Activated T-cell treated with anti-CD3 and anti-CD28 coated beads, Interleukin-2, amount 50 U/mL, for 72 hours (primary cell): ENCODE data around the gene HCN2. TPM values are rescaled to one million over a fixed set of nuclear protein-coding genes. Genes with fewer than 3 reads are reported as not detected.
"Not testable (repeated sequence)": the region's sequence is repeated elsewhere in the genome, so short reads cannot be mapped to it uniquely, and the experiment has no call there.

Experiments
- ATAC-seq, 2 donors: fragments of 150-1000 bp; cut with Tn5 transposase; replicated peaks in 1 of 2; 2 replicates each; pipeline ENCODE4 v1.10.0; 2021; ENCODE audit warnings: moderate library complexity in 2 of 2, mild to moderate bottlenecking in 1 of 2
- DNase-seq, 2 donors: peaks; one replicate each; pipeline ENCODE4 v3.0.0; 2021 to 2022; ENCODE audit warnings: mixed read lengths in 1 of 2
- H3K27ac Mint-ChIP-seq: one replicate; pipeline ENCODE4 v1.8.0; 2022; ENCODE audit warnings: mild to moderate bottlenecking, moderate library complexity, mixed read lengths
- H3K27me3 Mint-ChIP-seq: one replicate; pipeline ENCODE4 v1.8.0; 2022; ENCODE audit warnings: low read depth, mixed read lengths
- H3K36me3 Mint-ChIP-seq, 2 donors: one replicate each; pipeline ENCODE4 v1.8.0; 2022; ENCODE audit warnings: mixed read lengths in 2 of 2, mild to moderate bottlenecking in 1 of 2; ENCODE audit not compliant: insufficient read depth in 2 of 2
- H3K4me1 Mint-ChIP-seq: one replicate; pipeline ENCODE4 v1.8.0; 2022; ENCODE audit warnings: low read depth, mixed read lengths
- H3K4me3 Mint-ChIP-seq, 2 donors: one replicate each; pipeline ENCODE4 v1.8.0; 2022; ENCODE audit warnings: mild to moderate bottlenecking in 2 of 2, mixed read lengths in 2 of 2, moderate library complexity in 2 of 2
- H3K9me3 Mint-ChIP-seq, 2 donors: one replicate each; pipeline ENCODE4 v1.8.0; 2022; ENCODE audit warnings: mixed read lengths in 2 of 2
- total RNA-seq, 2 donors: library from RNA; stranded (reverse); gene quantifications; one replicate each; pipeline ENCODE4 v1.2.3, GENCODE V29; 2022

HCN2 gene
- total RNA-seq, 2 donors from 2014 or later: 0.81 to 1.1 TPM

- Mint-ChIP-seq H3K27me3 (peaks cover 6% of the 10 kb centered on the region), H3K9me3 (no peaks in the 10 kb centered on the region), H3K4me3 (no peak overlapping the region), H3K36me3 (no peaks in the 10 kb centered on the region), H3K4me1 (no peaks in the 10 kb centered on the region), H3K27ac (no peak overlapping the region)
- ATAC-seq: no peak
- DNase-seq: no peak
Observed at GRCh38 chr19:595326-596262, 5.9 kb downstream of the HCN2 start.

GRCh38 chr19:596263-596655 is 6.6 kb downstream of the HCN2 start:
- no peak for ATAC-seq
- Mint-ChIP-seq H3K27me3 (peaks cover 2% of the 10 kb centered on the region), H3K4me1 (no peaks in the 10 kb centered on the region), H3K27ac (no peak overlapping the region), H3K36me3 (no peaks in the 10 kb centered on the region), H3K9me3 (no peaks in the 10 kb centered on the region), H3K4me3 (no peak overlapping the region)
- no peak for DNase-seq

- Mint-ChIP-seq H3K27ac (no peak overlapping the region), H3K36me3 (no peaks in the 10 kb centered on the region), H3K9me3 (no peaks in the 10 kb centered on the region), H3K4me3 (no peak overlapping the region), H3K27me3 (no peaks in the 10 kb centered on the region), H3K4me1 (no peaks in the 10 kb centered on the region)
- ATAC-seq: no peak
- DNase-seq: peak in 1 of 2 donors; percentile 27
Observed at GRCh38 chr19:597406-598315, 8.0 kb downstream of the HCN2 start.

GRCh38 chr19:601310-601709 is 11.6 kb downstream of the HCN2 start:
- no peaks in the 10 kb centered on the region for H3K4me1 Mint-ChIP-seq
- no peaks in the 10 kb centered on the region for H3K36me3 Mint-ChIP-seq
- no peaks in the 10 kb centered on the region for H3K9me3 Mint-ChIP-seq
- H3K4me3 Mint-ChIP-seq: no peak overlapping the region
- no peak overlapping the region for H3K27ac Mint-ChIP-seq
- DNase-seq: no peak
- H3K27me3 Mint-ChIP-seq: no peaks in the 10 kb centered on the region
- ATAC-seq: no peak

GRCh38 chr19:601790-602189 is 12.1 kb downstream of the HCN2 start:
- Mint-ChIP-seq H3K4me1 (no peaks in the 10 kb centered on the region), H3K9me3 (no peaks in the 10 kb centered on the region), H3K27ac (no peak overlapping the region), H3K4me3 (no peak overlapping the region), H3K36me3 (no peaks in the 10 kb centered on the region), H3K27me3 (no peaks in the 10 kb centered on the region)
- DNase-seq (no peak), ATAC-seq (no peak)

GRCh38 chr19:602391-603301 is 13.0 kb downstream of the HCN2 start:
- DNase-seq: no peak
- H3K27me3 Mint-ChIP-seq: no peaks in the 10 kb centered on the region
- no peaks in the 10 kb centered on the region for H3K4me1 Mint-ChIP-seq
- no peak for ATAC-seq
- H3K27ac Mint-ChIP-seq: no peak overlapping the region
- H3K36me3 Mint-ChIP-seq: no peaks in the 10 kb centered on the region
- no peaks in the 10 kb centered on the region for H3K9me3 Mint-ChIP-seq
- no peak overlapping the region for H3K4me3 Mint-ChIP-seq

- DNase-seq, H3K27me3 Mint-ChIP-seq, ATAC-seq, H3K27ac Mint-ChIP-seq, H3K36me3 Mint-ChIP-seq, H3K9me3 Mint-ChIP-seq, H3K4me1 Mint-ChIP-seq, H3K4me3 Mint-ChIP-seq: not testable (repeated sequence)
Observed at GRCh38 chr19:603302-603639, 13.6 kb downstream of the HCN2 start.

- DNase-seq: peak in 1 of 2 donors; percentile 25
- peak; percentile 16 to 20 for ATAC-seq
- not testable (repeated sequence) for H3K27me3 Mint-ChIP-seq, H3K4me3 Mint-ChIP-seq, H3K27ac Mint-ChIP-seq, H3K36me3 Mint-ChIP-seq, H3K9me3 Mint-ChIP-seq, H3K4me1 Mint-ChIP-seq
Observed at GRCh38 chr19:603779-604178, 14.1 kb downstream of the HCN2 start.

GRCh38 chr19:604355-604754 is 14.7 kb downstream of the HCN2 start:
- ATAC-seq: peak; percentile 83 to 85

GRCh38 chr19:605061-605971 is 15.6 kb downstream of the HCN2 start:
- peak; percentile 52 to 55 for DNase-seq
- not testable (repeated sequence) for H3K4me1 Mint-ChIP-seq, H3K27me3 Mint-ChIP-seq, H3K36me3 Mint-ChIP-seq, H3K27ac Mint-ChIP-seq, H3K9me3 Mint-ChIP-seq
- H3K4me3 Mint-ChIP-seq: peak overlapping the region in 1 of 2 donors; percentile 73
- ATAC-seq: peak; percentile 14 to 32

More at GRCh38 chr19:604355-604754, 14.7 kb downstream of the HCN2 start:
- H3K27ac Mint-ChIP-seq: no peak overlapping the region
- H3K9me3 Mint-ChIP-seq: no peaks in the 10 kb centered on the region
- no peaks in the 10 kb centered on the region for H3K27me3 Mint-ChIP-seq
- DNase-seq: peak; percentile 77 to 79
- no peak overlapping the region for H3K4me3 Mint-ChIP-seq
- no peaks in the 10 kb centered on the region for H3K4me1 Mint-ChIP-seq
- no peaks in the 10 kb centered on the region for H3K36me3 Mint-ChIP-seq

GRCh38 chr19:607301-608154 is 17.8 kb downstream of the HCN2 start:
- ATAC-seq: no peak
- Mint-ChIP-seq H3K27ac (no peak overlapping the region), H3K9me3 (no peaks in the 10 kb centered on the region)

More at GRCh38 chr19:607301-608154, 17.8 kb downstream of the HCN2 start:
- H3K36me3 Mint-ChIP-seq: peaks cover 0 to 2% of the 10 kb centered on the region in 2 donors
- H3K4me3 Mint-ChIP-seq: no peak overlapping the region
- H3K27me3 Mint-ChIP-seq: no peaks in the 10 kb centered on the region
- DNase-seq: no peak
- peaks cover 18% of the 10 kb centered on the region for H3K4me1 Mint-ChIP-seq
